Osteoblast (primary cell): ENCODE measurements around the gene CSH2. TPM values are rescaled to one million over a fixed set of nuclear protein-coding genes. Genes with fewer than 3 reads are reported as not detected.
"Not testable (repeated sequence)": the region's sequence is repeated elsewhere in the genome, so short reads cannot be mapped to it uniquely, and the experiment has no call there.

Experiments used
- DNase-seq: peaks from one replicate; pipeline ENCODE4 v3.0.0; 2011; ENCODE audit warnings: low spot score, mixed read lengths; ENCODE audit not compliant: insufficient read length; ENCODE audit errors: missing footprints
- H2AFZ ChIP-seq: 2 replicates; pipeline ENCODE4 v1.6.0; 2011; ENCODE audit warnings: mild to moderate bottlenecking, low read length
- H3K27ac ChIP-seq: 2 replicates; pipeline ENCODE4 v1.5.1; 2011; ENCODE audit warnings: mild to moderate bottlenecking, low read depth, low read length, moderate library complexity
- H3K27me3 ChIP-seq: 2 replicates; pipeline ENCODE4 v1.6.0; 2012; ENCODE audit warnings: mild to moderate bottlenecking, control low read depth, inconsistent platforms, low read length, moderate library complexity; ENCODE audit not compliant: insufficient read depth
- H3K36me3 ChIP-seq: 2 replicates; pipeline ENCODE4 v1.5.1; 2011; ENCODE audit warnings: mild to moderate bottlenecking, low read length, control low read depth, moderate library complexity; ENCODE audit not compliant: insufficient read depth
- H3K4me1 ChIP-seq: 2 replicates; pipeline ENCODE4 v1.5.1; 2011; ENCODE audit warnings: mild to moderate bottlenecking, low read length, control low read depth, moderate library complexity; ENCODE audit not compliant: insufficient read depth
- H3K4me2 ChIP-seq: 2 replicates; pipeline ENCODE4 v1.6.0; 2011; ENCODE audit warnings: mild to moderate bottlenecking, low read length; ENCODE audit not compliant: insufficient read depth
- H3K4me3 ChIP-seq: fragments of 200-600 bp; sonication (generic); 3 replicates; pipeline ENCODE4 v1.5.1; 2012; ENCODE audit warnings: mild to moderate bottlenecking, low read length, inconsistent platforms; ENCODE audit not compliant: insufficient read depth
- H3K79me2 ChIP-seq: 2 replicates; pipeline ENCODE4 v1.6.0; 2012; ENCODE audit warnings: mild to moderate bottlenecking, low read length, control low read depth, inconsistent platforms; ENCODE audit not compliant: insufficient read depth
- H3K9me3 ChIP-seq: 2 replicates; pipeline ENCODE4 v1.5.1; 2011; ENCODE audit warnings: low read depth, low read length, control low read depth
- H4K20me1 ChIP-seq: 2 replicates; pipeline ENCODE4 v1.6.0; 2012; ENCODE audit warnings: mild to moderate bottlenecking, low read length, control low read depth; ENCODE audit not compliant: insufficient read depth
- total RNA-seq: library from RNA; depleted of rRNA; stranded (reverse); fragments of >200 nt; gene quantifications from 2 replicates; pipeline ENCODE4 v1.2.3, GENCODE V29; 2012
- TF ChIP-seq, protein P1 (sequence below): IDR thresholded peaks from 2 replicates; pipeline ENCODE4 v1.5.1; 2011; ENCODE audit warnings: mild to moderate bottlenecking, low read depth, low read length, moderate library complexity; ENCODE audit errors: extremely low read depth

The CSH2 gene
- total RNA-seq, 1 donor: not detected

DNA sequence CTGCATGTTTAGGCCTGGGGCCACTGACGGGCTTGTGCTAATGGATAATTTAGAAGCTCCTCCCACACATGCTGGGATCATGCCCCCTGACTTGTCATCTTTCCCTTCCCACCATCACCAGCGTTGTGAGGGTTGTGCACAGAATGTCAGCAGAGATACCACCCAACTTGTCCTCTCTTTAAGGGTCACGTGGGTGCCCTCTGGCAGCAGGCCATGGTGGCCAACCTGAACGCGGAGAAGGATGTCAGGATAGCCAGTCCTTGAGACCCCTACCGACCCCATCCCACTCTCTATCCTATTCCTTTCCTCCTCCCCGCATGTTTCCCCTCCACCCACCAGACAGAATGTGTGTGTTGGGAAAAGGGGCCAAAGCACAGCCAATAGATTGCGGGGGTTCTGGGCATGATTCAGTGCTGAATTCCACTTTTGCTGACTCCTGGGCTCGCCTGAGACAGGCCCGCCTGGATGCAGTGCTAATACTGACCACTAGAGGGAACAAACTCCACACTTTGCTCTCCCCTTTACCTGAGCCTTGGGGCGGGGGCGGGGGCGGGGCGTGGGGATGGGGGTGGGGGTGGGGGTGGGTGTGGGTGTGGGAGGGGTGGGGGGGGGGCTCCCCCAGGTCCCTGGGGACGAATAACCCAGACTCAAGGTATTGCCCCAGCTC lies 8.6 kb upstream of the CSH2 start, which contains the start of gene GH2:
Gene GH2, minus strand, starts transcription at position 10 of the 667 bp plus-strand sequence. CDS start 143 bp downstream, outside the sequence.
- Histone ChIP-seq H3K4me1 (no peaks in the 10 kb centered on the region), H3K79me2 (no peaks in the 10 kb centered on the region), H3K36me3 (no peaks in the 10 kb centered on the region), H3K4me3 (no peak within 1 kb of the TSS), H3K27ac (no peak within 1 kb of the TSS), H3K9me3 (no peaks in the 10 kb centered on the region), H2AFZ (no peak within 1 kb of the TSS), H3K4me2 (no peak within 1 kb of the TSS), H3K27me3 (no peaks in the 10 kb centered on the region), H4K20me1 (no peaks in the 10 kb centered on the region)
- TF ChIP-seq, protein P1, sequence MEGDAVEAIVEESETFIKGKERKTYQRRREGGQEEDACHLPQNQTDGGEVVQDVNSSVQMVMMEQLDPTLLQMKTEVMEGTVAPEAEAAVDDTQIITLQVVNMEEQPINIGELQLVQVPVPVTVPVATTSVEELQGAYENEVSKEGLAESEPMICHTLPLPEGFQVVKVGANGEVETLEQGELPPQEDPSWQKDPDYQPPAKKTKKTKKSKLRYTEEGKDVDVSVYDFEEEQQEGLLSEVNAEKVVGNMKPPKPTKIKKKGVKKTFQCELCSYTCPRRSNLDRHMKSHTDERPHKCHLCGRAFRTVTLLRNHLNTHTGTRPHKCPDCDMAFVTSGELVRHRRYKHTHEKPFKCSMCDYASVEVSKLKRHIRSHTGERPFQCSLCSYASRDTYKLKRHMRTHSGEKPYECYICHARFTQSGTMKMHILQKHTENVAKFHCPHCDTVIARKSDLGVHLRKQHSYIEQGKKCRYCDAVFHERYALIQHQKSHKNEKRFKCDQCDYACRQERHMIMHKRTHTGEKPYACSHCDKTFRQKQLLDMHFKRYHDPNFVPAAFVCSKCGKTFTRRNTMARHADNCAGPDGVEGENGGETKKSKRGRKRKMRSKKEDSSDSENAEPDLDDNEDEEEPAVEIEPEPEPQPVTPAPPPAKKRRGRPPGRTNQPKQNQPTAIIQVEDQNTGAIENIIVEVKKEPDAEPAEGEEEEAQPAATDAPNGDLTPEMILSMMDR: peak; percentile 51
- DNase-seq: peak; percentile 93

DNA sequence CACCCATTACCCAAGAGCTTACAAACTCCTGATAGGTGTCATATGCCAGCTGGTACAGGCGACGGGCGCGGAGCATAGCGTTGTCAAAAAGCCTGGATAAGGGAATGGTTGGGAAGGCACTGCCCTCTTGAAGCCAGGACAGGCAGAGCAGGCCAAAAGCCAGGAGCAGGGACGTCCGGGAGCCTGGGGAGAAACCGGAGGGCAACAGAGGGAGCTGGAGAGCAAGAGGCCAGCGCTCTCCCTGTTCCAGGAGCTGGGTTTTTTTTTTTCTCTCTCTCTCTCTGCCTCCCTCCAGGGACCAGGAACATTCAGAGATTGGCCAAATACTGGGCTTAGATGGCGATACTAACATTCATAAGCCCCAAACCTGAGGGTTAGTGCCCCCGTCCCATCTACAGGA lies 7.9 kb upstream of the CSH2 start:
- not testable (repeated sequence) for H4K20me1 ChIP-seq, H3K4me3 ChIP-seq, H3K79me2 ChIP-seq, H3K36me3 ChIP-seq, H3K4me2 ChIP-seq, H3K27me3 ChIP-seq, H3K9me3 ChIP-seq, H3K4me1 ChIP-seq, H2AFZ ChIP-seq, H3K27ac ChIP-seq, DNase-seq

DNA sequence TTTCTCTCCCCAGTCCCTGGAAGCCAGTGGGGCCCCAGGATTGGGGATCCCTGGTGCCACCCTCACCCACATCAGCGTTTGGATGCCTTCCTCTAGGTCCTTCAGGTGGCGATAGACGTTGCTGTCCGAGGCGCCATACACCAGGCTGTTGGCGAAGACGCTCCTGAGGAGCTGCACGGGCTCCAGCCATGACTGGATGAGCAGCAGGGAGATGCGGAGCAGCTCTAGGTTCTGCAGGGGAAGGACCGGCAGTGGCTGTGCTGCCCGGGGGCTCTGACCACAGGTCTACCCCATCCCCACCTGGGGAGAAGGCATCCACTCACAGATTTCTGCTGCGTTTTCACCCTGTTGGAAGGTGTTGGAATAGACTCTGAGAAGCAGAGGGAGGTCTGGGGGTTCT lies 7.2 kb upstream of the CSH2 start:
- TF ChIP-seq, protein P1: no peak
- no peak overlapping the region for H3K4me3 ChIP-seq
- no peaks in the 10 kb centered on the region for H3K4me1 ChIP-seq
- no peak overlapping the region for H3K4me2 ChIP-seq
- no peaks in the 10 kb centered on the region for H3K79me2 ChIP-seq
- no peaks in the 10 kb centered on the region for H3K27me3 ChIP-seq
- H2AFZ ChIP-seq: no peak overlapping the region
- H3K36me3 ChIP-seq: no peaks in the 10 kb centered on the region
- H3K9me3 ChIP-seq: no peaks in the 10 kb centered on the region
- H3K27ac ChIP-seq: no peak overlapping the region
- no peaks in the 10 kb centered on the region for H4K20me1 ChIP-seq
- DNase-seq: no peak

DNA sequence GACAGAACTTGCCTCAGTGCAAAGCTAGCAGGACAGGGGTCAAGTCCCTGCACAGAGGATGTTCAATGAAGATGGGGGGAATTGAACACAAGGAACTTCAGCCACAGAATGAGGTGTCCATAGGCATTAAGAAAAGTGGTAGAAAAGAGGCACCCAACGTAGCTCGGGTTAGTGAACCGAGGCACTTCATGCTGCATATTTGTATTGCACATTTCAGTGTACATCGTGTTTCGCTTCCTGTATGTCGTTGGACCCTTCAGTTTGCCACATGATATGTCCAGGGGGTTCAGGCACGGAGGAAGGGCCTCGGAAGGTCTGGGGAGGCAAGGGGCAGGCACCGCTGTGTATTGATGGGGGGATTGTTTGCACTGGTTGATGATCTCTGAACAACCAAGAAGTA lies 4.9 kb upstream of the CSH2 start:
- not testable (repeated sequence) for H4K20me1 ChIP-seq, H3K4me2 ChIP-seq, H3K27me3 ChIP-seq, H3K27ac ChIP-seq, H3K4me3 ChIP-seq, H3K36me3 ChIP-seq, H3K9me3 ChIP-seq, H2AFZ ChIP-seq, H3K79me2 ChIP-seq, H3K4me1 ChIP-seq
- peak; percentile 31 for DNase-seq

DNA sequence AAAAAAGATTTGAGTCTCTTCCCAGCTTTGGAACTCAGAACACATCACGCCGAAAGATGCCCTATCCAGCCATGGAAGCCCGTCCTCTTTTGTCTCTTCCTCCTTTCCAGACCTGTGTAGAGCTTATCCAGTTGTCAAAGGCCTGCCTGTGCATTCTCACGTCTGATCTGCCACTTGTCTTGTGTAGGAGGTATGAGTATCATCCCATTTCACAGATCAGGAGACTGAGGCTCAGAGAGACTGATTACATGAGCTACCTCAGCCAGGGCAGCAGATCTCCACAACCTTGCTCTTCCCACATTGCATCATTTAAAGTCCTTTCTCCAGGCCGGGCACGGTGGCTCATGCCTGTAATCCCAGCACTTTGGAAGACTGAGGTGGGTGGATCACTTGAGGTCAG lies 1.2 kb upstream of the CSH2 start:
- not testable (repeated sequence) for H3K27me3 ChIP-seq, H3K4me2 ChIP-seq, H3K27ac ChIP-seq, H3K4me1 ChIP-seq, H3K4me3 ChIP-seq, H4K20me1 ChIP-seq, H3K79me2 ChIP-seq, H2AFZ ChIP-seq, H3K9me3 ChIP-seq, H3K36me3 ChIP-seq, DNase-seq

DNA sequence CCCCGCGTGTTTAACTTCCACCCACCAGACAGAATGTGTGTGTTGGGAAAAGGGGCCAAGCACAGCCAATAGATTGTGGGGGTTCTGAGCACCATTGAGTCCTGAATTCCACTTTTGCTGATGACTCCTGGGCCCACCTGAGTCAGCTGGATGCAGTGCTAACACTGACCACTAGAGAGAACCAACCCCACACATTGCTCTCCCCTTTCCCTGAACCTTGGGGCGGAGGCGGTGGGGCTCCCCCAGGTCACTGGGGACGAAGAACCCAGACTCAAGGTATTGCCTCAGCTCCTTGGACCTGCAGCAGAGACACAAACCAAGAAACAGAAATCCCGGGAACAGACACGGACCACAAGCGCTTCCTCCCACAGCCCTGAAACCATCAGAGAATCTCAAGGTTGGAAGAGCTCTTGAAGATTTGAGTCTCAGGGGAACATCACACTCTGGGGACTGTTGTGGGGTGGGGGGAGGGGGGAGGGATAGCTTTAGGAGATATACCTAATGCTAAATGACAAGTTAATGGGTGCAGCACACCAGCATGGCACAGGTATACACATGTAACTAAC lies 667 bp upstream of the CSH2 start:
- DNase-seq, H3K79me2 ChIP-seq, H3K4me1 ChIP-seq, H2AFZ ChIP-seq, H3K36me3 ChIP-seq, H3K27ac ChIP-seq, H3K9me3 ChIP-seq, H3K27me3 ChIP-seq, H3K4me2 ChIP-seq, H3K4me3 ChIP-seq, H4K20me1 ChIP-seq: not testable (repeated sequence)

DNA sequence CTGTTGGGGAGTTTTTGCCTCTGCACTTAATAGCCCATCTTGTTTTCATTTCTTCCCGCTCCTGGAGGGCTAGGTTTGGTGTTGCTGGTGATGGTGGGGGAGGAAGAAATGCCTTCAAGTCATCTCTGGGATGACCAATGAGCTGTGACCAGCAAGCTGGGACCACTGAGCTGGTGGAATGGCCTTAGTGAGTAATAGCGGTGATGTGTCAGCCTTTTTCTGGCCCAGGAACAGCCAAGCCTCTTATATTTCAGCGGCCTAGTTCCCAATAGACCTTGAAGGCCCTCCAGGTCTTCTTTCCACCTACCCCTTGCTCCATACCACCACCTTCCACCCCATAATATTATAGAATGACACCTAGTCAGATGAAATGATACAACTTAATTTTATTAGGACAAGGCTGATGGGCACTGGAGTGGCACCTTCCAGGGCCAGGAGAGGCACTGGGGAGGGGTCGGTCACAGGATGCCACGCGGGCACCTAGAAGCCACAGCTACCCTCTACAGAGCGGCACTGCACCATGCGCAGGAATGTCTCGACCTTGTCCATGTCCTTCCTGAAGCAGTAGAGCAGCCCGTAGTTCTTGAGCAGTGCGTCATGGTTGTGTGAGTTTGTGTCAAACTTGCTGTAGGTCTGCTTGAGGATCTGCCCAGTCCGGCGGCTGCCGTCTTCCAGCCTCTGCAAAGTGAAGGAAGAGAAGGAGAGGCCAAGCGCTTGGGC lies 1.7 kb downstream of the CSH2 start:
- H3K9me3 ChIP-seq, H3K4me2 ChIP-seq, H3K79me2 ChIP-seq, H3K27me3 ChIP-seq, H3K27ac ChIP-seq, H2AFZ ChIP-seq, H4K20me1 ChIP-seq, H3K4me1 ChIP-seq, H3K4me3 ChIP-seq, H3K36me3 ChIP-seq: not testable (repeated sequence)
- peak; percentile 31 for DNase-seq
